Stimulated activated naive CD8-positive, alpha-beta T cell treated with anti-CD3 and anti-CD28 coated beads, Interleukin-15, Interleukin-2, amounts not matched to agents 100 U/mL and 50 U/mL, for 24 hours (primary cell): Measurements from ENCODE around the gene NFS1.
A peak's percentile ranks its signal among the peaks of the same experiment; 100 is the strongest.

Source experiments
- ATAC-seq: fragments of 150-1000 bp; cut with Tn5 transposase; one replicate; pipeline ENCODE4 v1.10.0; 2021
- DNase-seq: peaks from one replicate; pipeline ENCODE4 v3.0.0; 2021

Gene NFS1

DNA sequence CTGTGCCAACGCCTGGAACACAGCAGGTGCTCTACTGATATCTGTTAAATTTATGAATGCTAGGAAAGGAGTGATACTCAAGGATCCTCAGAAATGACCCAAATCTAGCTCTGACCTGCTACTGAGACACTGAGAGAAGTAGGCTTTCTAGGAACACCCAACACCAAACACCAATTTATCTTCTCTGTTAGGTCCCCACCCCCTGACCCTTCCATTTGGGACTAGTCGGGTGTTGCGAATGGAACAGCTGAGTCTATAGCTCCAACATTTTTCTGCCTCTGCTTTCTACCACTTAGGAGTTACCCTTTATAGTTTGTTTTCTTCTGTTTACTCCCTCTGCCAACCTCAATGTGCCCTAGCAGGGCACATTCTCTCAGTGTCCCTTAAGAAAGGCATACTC, 58.4 kb downstream of the NFS1 start:
- no peak for ATAC-seq

GRCh38 chr20:35638751-35639150, 60.4 kb downstream of the NFS1 start:
- ATAC-seq (no peak), DNase-seq (no peak)

More for the DNA sequence above, 58.4 kb downstream of the NFS1 start:
- no peak for DNase-seq

DNA sequence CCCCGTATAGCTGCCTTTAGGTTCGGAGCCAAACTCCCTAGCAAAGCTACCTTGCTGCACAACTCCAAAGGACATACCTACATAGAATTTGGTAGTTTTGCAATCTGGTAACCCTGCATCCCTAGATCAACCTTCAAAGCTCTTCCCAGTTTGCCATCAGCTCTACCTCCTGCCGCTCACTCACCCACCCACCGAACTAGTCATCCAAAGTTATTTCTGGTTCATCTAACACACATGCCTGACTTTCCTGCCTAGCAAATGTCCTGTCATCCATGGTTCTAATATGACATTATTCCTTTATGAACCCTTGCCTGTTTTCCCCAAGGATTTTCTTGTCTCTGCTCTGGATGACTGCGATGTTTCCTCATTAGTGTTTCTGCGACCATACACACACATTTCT, 61.9 kb downstream of the NFS1 start:
- no peak for DNase-seq
- no peak for ATAC-seq

DNA sequence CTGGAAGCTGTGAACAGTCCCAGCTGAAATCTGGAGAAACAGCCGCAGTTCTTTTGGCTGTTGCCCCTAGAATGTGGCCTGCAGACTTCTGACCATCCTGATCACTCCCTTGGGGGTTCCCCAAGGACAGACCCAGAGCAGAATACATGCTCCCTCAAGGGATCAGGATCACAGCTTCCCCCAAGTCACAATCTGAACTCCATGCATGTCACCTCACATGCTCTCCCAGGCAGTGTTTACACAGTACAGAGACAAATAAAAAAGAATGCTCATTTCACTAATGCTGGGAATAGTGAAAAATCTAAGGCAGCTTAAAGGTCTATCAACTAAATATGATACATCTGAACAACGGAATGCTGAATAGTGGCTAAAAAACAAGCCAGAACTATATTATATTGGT, 63.1 kb downstream of the NFS1 start:
- ATAC-seq (no peak), DNase-seq (no peak)

DNA sequence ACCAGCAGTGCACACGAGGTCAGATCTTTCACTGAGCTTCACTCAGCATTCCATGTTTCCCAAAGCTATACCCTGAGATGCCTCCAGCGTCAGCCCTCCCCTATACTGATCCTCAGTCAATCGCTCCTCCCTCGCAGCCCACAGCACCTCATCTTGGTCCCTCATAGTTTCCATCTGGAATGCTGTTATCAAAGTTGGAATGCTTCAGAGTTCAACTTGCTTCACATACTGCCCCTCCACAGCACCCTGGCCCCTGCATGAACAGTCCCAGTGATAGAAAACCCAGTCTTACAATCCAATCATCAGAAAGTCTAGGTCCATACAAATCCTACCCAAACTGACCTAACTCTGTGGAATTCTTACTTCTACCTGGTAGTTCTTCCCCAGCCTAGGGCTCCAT, 63.5 kb downstream of the NFS1 start:
- DNase-seq (no peak), ATAC-seq (no peak)

GRCh38 chr20:35632539-35633115, 66.5 kb downstream of the NFS1 start:
- ATAC-seq (no peak), DNase-seq (no peak)

DNA sequence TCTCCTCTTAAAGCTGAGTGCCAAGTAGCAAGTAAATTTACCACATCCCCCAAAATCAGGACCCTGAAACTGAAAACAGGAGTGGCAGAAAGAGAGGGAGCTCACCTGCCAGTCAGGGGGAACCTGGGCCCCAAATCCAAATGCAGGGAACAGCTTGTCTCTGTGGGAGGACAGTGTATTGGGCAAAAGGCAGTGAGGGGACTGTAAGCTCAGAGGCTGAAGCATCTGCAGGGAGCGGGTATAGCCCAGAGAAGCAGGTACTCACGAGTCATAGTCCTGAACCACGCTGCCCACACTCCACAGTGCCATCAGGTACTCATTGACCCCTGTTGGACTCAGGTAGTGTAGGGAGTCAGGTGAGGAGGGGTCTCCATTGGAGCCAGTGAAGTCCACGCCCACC, 68.5 kb downstream of the NFS1 start:
- ATAC-seq = no peak

GRCh38 chr20:35629427-35630145, 69.6 kb downstream of the NFS1 start:
- DNase-seq (no peak), ATAC-seq (no peak)

More for the DNA sequence above, 68.5 kb downstream of the NFS1 start:
- DNase-seq = no peak

GRCh38 chr20:35627121-35627520, 72.0 kb downstream of the NFS1 start:
- ATAC-seq (no peak), DNase-seq (no peak)

DNA sequence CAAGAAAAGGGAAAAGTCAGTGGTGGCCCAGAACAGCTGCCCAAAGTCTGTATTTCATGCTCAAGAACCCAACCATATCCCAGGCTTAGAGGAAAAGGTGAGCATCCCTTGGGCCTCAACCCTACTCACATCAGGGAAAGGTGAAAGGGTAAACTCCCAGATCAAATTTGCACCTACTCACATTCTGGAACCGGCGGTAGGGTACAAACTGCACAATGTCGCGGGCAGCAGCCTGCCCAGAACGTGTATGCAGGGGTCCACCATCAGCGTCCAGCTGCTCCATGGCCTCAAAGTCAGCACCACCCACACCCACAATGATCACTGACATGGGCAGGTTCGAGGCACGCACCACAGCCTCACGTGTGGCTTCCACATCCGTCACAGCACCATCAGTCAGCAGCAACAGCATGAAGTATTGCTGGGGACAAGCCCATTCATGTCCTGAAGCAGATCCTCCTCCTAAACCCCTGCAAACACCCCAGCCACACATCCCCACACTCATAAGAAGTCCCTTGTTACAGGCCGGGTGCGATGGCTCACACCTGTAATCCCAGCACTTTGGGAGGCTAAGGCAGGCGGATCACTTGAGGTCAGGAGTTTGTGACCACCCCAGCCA, 72.7 kb downstream of the NFS1 start:
- DNase-seq = peak; percentile 1
- no peak for ATAC-seq

GRCh38 chr20:35625584-35626385, 73.4 kb downstream of the NFS1 start:
- ATAC-seq (no peak), DNase-seq (peak; percentile 0)

GRCh38 chr20:35621560-35621946, 77.6 kb downstream of the NFS1 start:
- ATAC-seq (no peak), DNase-seq (no peak)

- ATAC-seq (no peak), DNase-seq (no peak)
Observed at GRCh38 chr20:35620818-35621559, 78.2 kb downstream of the NFS1 start.

GRCh38 chr20:35619196-35620095, 79.7 kb downstream of the NFS1 start:
- DNase-seq (peak; percentile 86), ATAC-seq (peak; percentile 48)

GRCh38 chr20:35618263-35619131, 80.7 kb downstream of the NFS1 start:
- peak; percentile 22 for DNase-seq
- ATAC-seq = no peak
